HEK293 (cell line): ENCODE data around the gene PLAU.

Experiments used
- FEZF1 ChIP-seq: fragments of 450-650 bp; formaldehyde crosslinking; IDR thresholded peaks from 2 replicates; pipeline ENCODE4 v1.5.1; 2016; ENCODE audit warnings: missing biosample characterization, missing genetic modification characterization
- PRDM10 ChIP-seq: fragments of 450-650 bp; formaldehyde crosslinking; IDR thresholded peaks from 2 replicates; pipeline ENCODE4 v1.5.1; 2016; ENCODE audit warnings: missing biosample characterization, missing genetic modification characterization
- ZFP41 ChIP-seq: fragments of 450-650 bp; formaldehyde crosslinking; IDR thresholded peaks from 2 replicates; pipeline ENCODE4 v1.5.1; 2016; ENCODE audit warnings: missing biosample characterization, missing genetic modification characterization, borderline replicate concordance
- ZFP69B ChIP-seq: fragments of 450-650 bp; formaldehyde crosslinking; IDR thresholded peaks from 2 replicates; pipeline ENCODE4 v1.5.1; 2016; ENCODE audit warnings: missing biosample characterization, missing genetic modification characterization
- ZNF133 ChIP-seq: fragments of 450-650 bp; formaldehyde crosslinking; IDR thresholded peaks from 2 replicates; pipeline ENCODE4 v1.5.1; 2016; ENCODE audit warnings: missing biosample characterization, missing genetic modification characterization
- ZNF292 ChIP-seq: fragments of 450-650 bp; formaldehyde crosslinking; IDR thresholded peaks from 2 replicates; pipeline ENCODE4 v1.5.1; 2016; ENCODE audit warnings: low read depth, missing biosample characterization, missing genetic modification characterization, borderline replicate concordance
- ZNF350 ChIP-seq: fragments of 450-650 bp; formaldehyde crosslinking; IDR thresholded peaks from 2 replicates; pipeline ENCODE4 v1.5.0; 2017; ENCODE audit warnings: missing biosample characterization, mild to moderate bottlenecking, missing genetic modification characterization
- ZNF354C ChIP-seq: fragments of 450-650 bp; formaldehyde crosslinking; IDR thresholded peaks from 2 replicates; pipeline ENCODE4 v1.5.1; 2016; ENCODE audit warnings: missing biosample characterization, missing genetic modification characterization, low read depth, borderline replicate concordance
- ZNF37A ChIP-seq: fragments of 450-650 bp; IDR thresholded peaks from 2 replicates; pipeline ENCODE4 v1.5.1; 2018; ENCODE audit warnings: missing biosample characterization, missing genetic modification characterization
- ZNF416 ChIP-seq: fragments of 450-650 bp; formaldehyde crosslinking; IDR thresholded peaks from 2 replicates; pipeline ENCODE4 v1.5.1; 2016; ENCODE audit warnings: missing biosample characterization, missing genetic modification characterization
- ZSCAN16 ChIP-seq: fragments of 450-650 bp; formaldehyde crosslinking; IDR thresholded peaks from 2 replicates; pipeline ENCODE4 v1.5.1; 2016; ENCODE audit warnings: missing biosample characterization, missing genetic modification characterization
- TF ChIP-seq, protein P1 (sequence below): fragments of 450-650 bp; formaldehyde crosslinking; IDR thresholded peaks from 2 replicates; pipeline ENCODE4 v1.5.1; 2016; ENCODE audit warnings: missing biosample characterization, missing genetic modification characterization

- TF ChIP-seq, protein P1, sequence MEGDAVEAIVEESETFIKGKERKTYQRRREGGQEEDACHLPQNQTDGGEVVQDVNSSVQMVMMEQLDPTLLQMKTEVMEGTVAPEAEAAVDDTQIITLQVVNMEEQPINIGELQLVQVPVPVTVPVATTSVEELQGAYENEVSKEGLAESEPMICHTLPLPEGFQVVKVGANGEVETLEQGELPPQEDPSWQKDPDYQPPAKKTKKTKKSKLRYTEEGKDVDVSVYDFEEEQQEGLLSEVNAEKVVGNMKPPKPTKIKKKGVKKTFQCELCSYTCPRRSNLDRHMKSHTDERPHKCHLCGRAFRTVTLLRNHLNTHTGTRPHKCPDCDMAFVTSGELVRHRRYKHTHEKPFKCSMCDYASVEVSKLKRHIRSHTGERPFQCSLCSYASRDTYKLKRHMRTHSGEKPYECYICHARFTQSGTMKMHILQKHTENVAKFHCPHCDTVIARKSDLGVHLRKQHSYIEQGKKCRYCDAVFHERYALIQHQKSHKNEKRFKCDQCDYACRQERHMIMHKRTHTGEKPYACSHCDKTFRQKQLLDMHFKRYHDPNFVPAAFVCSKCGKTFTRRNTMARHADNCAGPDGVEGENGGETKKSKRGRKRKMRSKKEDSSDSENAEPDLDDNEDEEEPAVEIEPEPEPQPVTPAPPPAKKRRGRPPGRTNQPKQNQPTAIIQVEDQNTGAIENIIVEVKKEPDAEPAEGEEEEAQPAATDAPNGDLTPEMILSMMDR (tag by site-specific recombination), result no peak
- TF ChIP-seq ZSCAN16 (tag by site-specific recombination) (no peak), ZNF133 (tag by site-specific recombination) (no peak), PRDM10 (tag by site-specific recombination) (no peak), ZNF37A (tag by site-specific recombination) (no peak), ZFP69B (tag by site-specific recombination) (peak; percentile 23; the same call in 1 of the 2 replicates), ZFP41 (tag by site-specific recombination) (no peak), ZNF354C (tag by site-specific recombination) (no peak), ZNF416 (tag by site-specific recombination) (no peak), ZNF292 (no peak), ZNF350 (tag by site-specific recombination) (no peak), FEZF1 (tag by site-specific recombination) (no peak)
Observed at GRCh38 chr10:73865107-73865458, 45.8 kb upstream of the PLAU start.
